Measurements from ENCODE around the gene ROR2. TPM values are rescaled to one million over a fixed set of nuclear protein-coding genes. Genes with fewer than 3 reads are reported as not detected.

ROR2 gene
- total and polyA plus RNA-seq, 2 of the 8 experiments (the other 6 are each of a cell fraction or from before 2014, with no cell fraction given) = 2.7 to 4.3 TPM

- no peak overlapping the region for H3K4ac ChIP-seq (replicated peaks; ENCODE audit: insufficient read length, low read depth, low read length)
- no peak for TF ChIP-seq E2F6 (IDR thresholded peaks at IDR 0.05)
- no peak for TF ChIP-seq SP1 (IDR thresholded peaks at IDR 0.05; ENCODE audit: low read depth, low read length)
- TF ChIP-seq BRCA1 (IDR thresholded peaks at IDR 0.05; ENCODE audit: low read depth, low read length) = no peak
- no peak for TF ChIP-seq TEAD4 (IDR thresholded peaks at IDR 0.05; ENCODE audit: low read depth, low read length)
- TF ChIP-seq MAFK (IDR thresholded peaks at IDR 0.05; ENCODE audit: low read depth, low read length) = no peak
- H2BK12ac ChIP-seq (ENCODE audit: low read depth, low read length) = no peak overlapping the region
- peaks cover 6% of the 10 kb centered on the region; the same call in 1 of the 2 replicates for H3K23me2 ChIP-seq (ENCODE audit: low read depth, low read length)
- H4K5ac ChIP-seq (ENCODE audit: insufficient read length, low read depth, low read length) = no peak overlapping the region
- H4K91ac ChIP-seq (replicated peaks; ENCODE audit: insufficient read length, low read length) = no peak overlapping the region
- POLR2A ChIA-PET (ENCODE audit: partially characterized antibody) = no interaction called here
- H3K18ac ChIP-seq (ENCODE audit: extremely low read depth, low read length) = no peak overlapping the region; the same call in 1 of the 2 replicates
- H3K9me3 ChIP-seq (ENCODE audit: insufficient read depth in 2 of 2, low read depth in 1 of 2, low read length in 1 of 2) = no peaks in the 10 kb centered on the region
- no peak overlapping the region for H3K4me3 ChIP-seq (ENCODE audit: extremely low read depth in 1 of 4, insufficient read depth in 2 of 4, low read depth in 3 of 4, low read length in 4 of 4)
- H4K20me1 ChIP-seq (replicated peaks in 1 of 2; ENCODE audit: control insufficient read depth in 1 of 2, insufficient read depth in 2 of 2, low read length in 2 of 2) = peaks cover 0 to 5% of the 10 kb centered on the region in 2 experiments
- no peak overlapping the region for H3K27ac ChIP-seq (ENCODE audit: low read depth, low read length)
- no peak overlapping the region for H2BK120ac ChIP-seq (replicated peaks; ENCODE audit: low read depth, low read length)
- no peaks in the 10 kb centered on the region for H3K36me3 ChIP-seq (ENCODE audit: control insufficient read depth in 2 of 4, insufficient read depth in 4 of 4, low read length in 3 of 4)
- peaks cover 0 to 13% (median under 1%) of the 10 kb centered on the region in 4 experiments; a peak in 4 of 7 replicates for H3K4me1 ChIP-seq (replicated peaks in 1 of 4; ENCODE audit: control insufficient read depth in 3 of 4, insufficient read depth in 4 of 4, low read length in 3 of 4)
- H3K4me2 ChIP-seq (ENCODE audit: insufficient read depth in 1 of 2, low read depth in 2 of 2, low read length in 2 of 2) = no peak overlapping the region
- no peak overlapping the region for H3K56ac ChIP-seq (replicated peaks; ENCODE audit: insufficient read length, low read depth, low read length)
- H2BK20ac ChIP-seq (ENCODE audit: low read length) = no peak overlapping the region
- H2AFZ ChIP-seq (ENCODE audit: low read length) = no peak overlapping the region
- peaks cover 3% of the 10 kb centered on the region; the same call in 1 of the 2 replicates for H3K79me1 ChIP-seq (ENCODE audit: low read depth, low read length)
- H3K14ac ChIP-seq (ENCODE audit: insufficient read length) = no peak overlapping the region
- WGBS, 2 experiments (ENCODE audit: extremely low coverage in 1 of 2, insufficient coverage in 1 of 2, insufficient read length in 1 of 2, insufficient replicate concordance in 2 of 2, low coverage in 1 of 2, low lambda C conversion rate in 2 of 2, missing lambda C conversion rate in 1 of 2) = 91% methylated on average over 21 of the region's 21 CpGs; no CpG with 5 or more reads in 1 of the 2 experiments
- CTCF ChIA-PET (ENCODE audit: partially characterized antibody) = interaction anchor here (0.5 to 1.1 kb wide), 5 partner anchors 9 to 116 kb away, joined by 3 to 4 read pairs (median 3); no protein-coding TSS in a partner anchor
- no peak overlapping the region for H2BK5ac ChIP-seq (ENCODE audit: low read depth, low read length)
- no peak overlapping the region for H2AK5ac ChIP-seq (ENCODE audit: low read depth, low read length)
- no peaks in the 10 kb centered on the region for H3K27me3 ChIP-seq (replicated peaks in 1 of 4; ENCODE audit: control insufficient read depth in 3 of 4, extremely low read depth in 1 of 4, insufficient read depth in 3 of 4, low read length in 3 of 4)
- no peak for DNase-seq (ENCODE audit: low read depth in 1 of 2, low spot score in 2 of 2)
- H2BK15ac ChIP-seq (ENCODE audit: low read length) = no peak overlapping the region
- FAIRE-seq = no peak
- no peak overlapping the region for H3K9ac ChIP-seq (replicated peaks in 1 of 4; ENCODE audit: extremely low read depth in 1 of 4, low read depth in 3 of 4, low read length in 3 of 4)
- H3K79me2 ChIP-seq (ENCODE audit: control insufficient read depth in 1 of 2, insufficient read depth in 2 of 2, low read length in 2 of 2) = no peaks in the 10 kb centered on the region
- no peak overlapping the region for H4K8ac ChIP-seq (ENCODE audit: extremely low read depth, insufficient read depth, low read length)
- no peak overlapping the region for H3K23ac ChIP-seq (ENCODE audit: insufficient read length)
Measured at GRCh38 chr9:91837981-91838731, 111.9 kb downstream of the ROR2 start.

All from H1 (cell line).